Heart left ventricle (tissue), 13 donors: ENCODE measurements around the gene WDR33.

Experiments
- POLR2A ChIP-seq, 2 donors: fragments of 450-650 bp; IDR thresholded peaks; one replicate each; pipeline ENCODE4 v1.6.1; 2017; ENCODE audit warnings: antibody characterized with exemption in 2 of 2, mild to moderate bottlenecking in 2 of 2, moderate library complexity in 2 of 2
- TF ChIP-seq, protein P1 (sequence below), 12 donors: fragments of 200-600 bp; sonication (generic) in 4 of 12; IDR thresholded peaks; one replicate each; pipeline versions ENCODE4 v1.5.0 to v1.8.0; 2018 to 2022; ENCODE audit warnings: antibody characterized with exemption in 12 of 12, mild to moderate bottlenecking in 5 of 12
- donor health status: ischemic (EF 13 %, LVEDD 7.1; RV severe dilation, severe dysfunction).
- donor health status: DM: no; HTN: yes; CAD: no.
- donor health status: DM: no; HTN: no; CAD: no.
- donor health status: ischemic (EF 25% LVEDD 6.9; RV normal size, moderate dysfunction).
- donor health status: ischemic (EF 25% LVEDD 5.7; RV mildly dilated, moderate dysfunction).
- donor health status: ischemic (EF 35%, LVEDD 5.7; RV mildly dilated, moderate dysfunction).
- donor health status: nonischemic (EF 11% LVEDD 7.7; RV severe dilation, severe dysfunction).
- donor health status: DM: yes; HTN: yes; CAD: no.
- donor health status: PGD.
- donor health status: ischemic (EF 29% LVEDD 5.4; RV normal size, mild dysfunction).
- donor health status: nonischemic (EF 23%, LVEDD 6.1; RV moderate dilation, normal function).

DNA sequence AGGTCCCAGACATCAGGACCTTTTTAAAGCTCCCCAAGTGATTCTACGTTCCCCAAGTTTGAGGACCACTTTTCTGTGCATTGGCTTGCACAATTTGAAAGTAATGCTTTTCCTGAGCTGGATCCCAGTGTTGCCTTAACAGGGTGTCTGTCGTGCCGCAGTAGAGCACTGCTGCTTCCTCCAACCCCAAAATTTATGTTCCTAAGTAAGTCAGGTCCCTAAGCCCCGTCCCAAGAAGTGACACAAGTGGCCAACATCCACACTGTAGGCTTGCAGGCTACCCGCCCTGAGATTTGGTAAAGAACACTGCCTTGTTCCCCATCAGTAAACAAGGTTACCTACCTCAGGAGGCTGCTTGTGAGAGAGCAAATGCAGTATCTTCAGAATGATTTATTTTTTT lies 107.7 kb downstream of the WDR33 start:
- TF ChIP-seq, protein P1, sequence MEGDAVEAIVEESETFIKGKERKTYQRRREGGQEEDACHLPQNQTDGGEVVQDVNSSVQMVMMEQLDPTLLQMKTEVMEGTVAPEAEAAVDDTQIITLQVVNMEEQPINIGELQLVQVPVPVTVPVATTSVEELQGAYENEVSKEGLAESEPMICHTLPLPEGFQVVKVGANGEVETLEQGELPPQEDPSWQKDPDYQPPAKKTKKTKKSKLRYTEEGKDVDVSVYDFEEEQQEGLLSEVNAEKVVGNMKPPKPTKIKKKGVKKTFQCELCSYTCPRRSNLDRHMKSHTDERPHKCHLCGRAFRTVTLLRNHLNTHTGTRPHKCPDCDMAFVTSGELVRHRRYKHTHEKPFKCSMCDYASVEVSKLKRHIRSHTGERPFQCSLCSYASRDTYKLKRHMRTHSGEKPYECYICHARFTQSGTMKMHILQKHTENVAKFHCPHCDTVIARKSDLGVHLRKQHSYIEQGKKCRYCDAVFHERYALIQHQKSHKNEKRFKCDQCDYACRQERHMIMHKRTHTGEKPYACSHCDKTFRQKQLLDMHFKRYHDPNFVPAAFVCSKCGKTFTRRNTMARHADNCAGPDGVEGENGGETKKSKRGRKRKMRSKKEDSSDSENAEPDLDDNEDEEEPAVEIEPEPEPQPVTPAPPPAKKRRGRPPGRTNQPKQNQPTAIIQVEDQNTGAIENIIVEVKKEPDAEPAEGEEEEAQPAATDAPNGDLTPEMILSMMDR (IDR thresholded peaks at IDR 0.05): no peak
- TF ChIP-seq POLR2A (IDR thresholded peaks at IDR 0.05): no peak
